SIG-M5 treated with dmso at 0.1 percent for 504 hours (cell line): Measurements from ENCODE around the gene PCNA.

Experiments used
- DNase-seq: peaks from one replicate; lab custom pipeline; 2025; ENCODE audit not compliant: unreplicated experiment; lab: John Stamatoyannopoulos, UW

The PCNA gene

DNA sequence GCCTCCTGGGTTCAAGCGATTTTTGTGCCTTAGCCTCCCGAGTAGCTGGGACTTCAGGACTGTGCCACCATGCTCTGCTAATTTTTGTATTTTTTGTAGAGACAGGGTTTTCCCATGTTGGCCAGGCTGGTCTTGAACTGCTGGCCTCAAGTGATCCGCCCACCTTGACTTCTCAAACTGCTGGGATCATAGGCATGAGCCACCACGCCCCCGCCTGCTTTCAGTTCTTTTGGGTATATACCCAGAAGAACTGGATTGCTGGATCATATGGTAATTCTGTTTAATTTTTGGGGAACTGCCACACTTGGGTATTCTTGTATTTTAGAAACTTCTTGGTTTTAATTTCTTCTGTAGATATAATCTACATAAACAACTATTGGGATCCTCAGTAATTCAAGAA is 24.1 kb upstream of the PCNA start:
- DNase-seq = no peak

DNA sequence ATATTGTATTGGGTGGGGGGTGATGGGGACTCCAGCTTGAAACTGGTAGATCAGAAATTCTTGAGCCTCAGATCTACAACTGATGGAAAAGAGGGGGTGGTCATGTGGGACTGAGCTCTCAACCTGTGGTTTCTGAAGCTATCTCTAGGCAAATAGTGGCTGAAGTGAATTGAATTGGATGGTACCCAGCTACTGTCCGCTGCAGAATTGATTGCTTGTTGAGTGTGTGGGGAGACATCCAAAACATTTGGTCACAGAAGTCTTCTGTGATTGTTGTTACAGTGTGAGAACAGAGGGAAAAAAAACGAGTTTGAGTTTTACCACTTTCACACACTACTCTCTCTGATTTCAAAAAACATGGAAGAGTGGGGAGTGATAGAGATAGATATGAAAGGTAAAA is 21.9 kb upstream of the PCNA start:
- no peak for DNase-seq

DNA sequence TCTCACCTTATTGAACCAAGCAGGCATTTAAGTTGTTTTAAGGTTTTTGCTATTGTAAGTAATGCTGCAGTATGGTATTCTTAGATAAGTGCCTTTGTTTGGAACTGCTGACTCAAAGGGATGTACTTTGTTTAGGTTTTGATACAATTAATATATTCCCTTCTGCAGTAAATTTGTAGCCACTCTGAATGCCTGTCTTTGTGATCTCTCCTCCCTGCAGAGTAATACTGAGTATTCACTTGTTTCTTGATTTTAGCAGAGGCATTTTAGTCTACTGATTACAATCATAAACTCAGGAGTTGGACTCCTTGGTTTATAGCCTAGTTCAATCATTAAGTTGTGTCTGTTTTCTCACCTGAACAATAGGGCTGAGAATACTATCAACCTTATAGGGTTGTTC is 20.4 kb upstream of the PCNA start:
- no peak for DNase-seq

DNA sequence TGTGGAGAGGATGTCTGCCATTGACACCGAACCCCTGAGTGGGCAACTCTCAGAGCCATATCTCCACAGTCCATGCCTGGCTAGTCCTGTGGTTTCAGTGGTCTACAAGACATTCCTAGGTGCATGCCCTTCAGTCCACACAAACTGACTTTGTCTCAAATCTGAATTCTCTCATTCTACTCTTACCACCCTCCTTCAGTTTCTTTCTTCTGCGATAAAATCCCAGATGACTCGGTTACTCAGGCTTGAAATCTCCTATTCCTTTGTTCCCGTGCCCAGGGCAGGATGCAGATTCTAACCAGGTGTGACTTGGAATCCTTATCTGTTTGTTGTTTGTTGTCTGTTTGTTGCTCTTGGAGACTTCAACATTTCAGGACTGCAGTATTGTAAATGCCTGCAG is 16.3 kb upstream of the PCNA start:
- DNase-seq = no peak

DNA sequence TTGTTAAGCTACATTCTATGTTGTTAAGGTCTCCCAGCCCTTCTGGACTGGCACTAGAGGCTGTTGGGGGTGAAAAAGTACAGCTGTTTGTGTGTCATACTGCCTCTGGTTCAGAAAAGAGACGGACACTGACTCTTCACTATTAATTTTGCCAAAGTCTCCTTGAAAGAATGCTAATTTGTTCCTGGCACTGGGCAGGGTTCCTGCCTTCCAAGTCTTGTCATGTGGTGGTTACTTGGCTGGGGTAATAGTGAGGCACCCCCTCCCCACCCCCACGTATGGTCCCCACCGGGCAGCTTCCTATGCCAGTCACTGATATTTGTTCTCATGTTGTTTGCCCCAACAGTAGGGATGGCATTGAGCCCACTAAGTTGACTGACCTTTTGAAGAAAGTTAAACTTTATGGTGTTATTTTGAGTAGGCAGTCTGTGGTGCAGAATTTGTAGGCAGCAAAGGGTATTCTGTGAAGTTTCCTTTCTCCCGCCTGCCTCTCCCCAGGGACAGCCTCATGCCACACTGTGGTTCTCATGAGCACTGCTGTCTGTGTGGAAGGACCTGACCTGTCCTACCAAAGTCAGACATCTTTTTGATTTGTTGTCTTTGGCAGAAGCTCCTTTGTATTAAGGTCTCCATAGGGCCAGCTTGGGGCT is 15.7 kb upstream of the PCNA start:
- no peak for DNase-seq

DNA sequence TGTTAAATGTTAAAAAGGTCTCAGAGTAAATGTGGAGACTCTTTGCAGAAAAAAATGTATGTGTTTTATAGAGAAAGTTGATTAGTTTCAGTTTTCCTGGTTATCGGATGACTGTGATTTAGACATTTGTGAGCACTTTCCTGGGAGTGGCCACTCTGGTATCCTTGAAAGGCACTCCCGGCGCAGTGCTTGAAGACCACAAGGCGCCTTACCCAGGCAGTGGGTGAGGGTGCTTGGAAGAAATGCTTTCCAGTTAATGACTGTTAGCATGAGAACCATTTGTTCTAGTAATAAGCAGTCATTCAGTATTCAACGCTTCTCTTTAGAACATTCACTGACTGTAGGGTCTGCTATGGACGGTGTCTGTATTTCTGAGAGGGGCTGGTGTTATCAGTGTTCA is 14.2 kb upstream of the PCNA start:
- DNase-seq = no peak

DNA sequence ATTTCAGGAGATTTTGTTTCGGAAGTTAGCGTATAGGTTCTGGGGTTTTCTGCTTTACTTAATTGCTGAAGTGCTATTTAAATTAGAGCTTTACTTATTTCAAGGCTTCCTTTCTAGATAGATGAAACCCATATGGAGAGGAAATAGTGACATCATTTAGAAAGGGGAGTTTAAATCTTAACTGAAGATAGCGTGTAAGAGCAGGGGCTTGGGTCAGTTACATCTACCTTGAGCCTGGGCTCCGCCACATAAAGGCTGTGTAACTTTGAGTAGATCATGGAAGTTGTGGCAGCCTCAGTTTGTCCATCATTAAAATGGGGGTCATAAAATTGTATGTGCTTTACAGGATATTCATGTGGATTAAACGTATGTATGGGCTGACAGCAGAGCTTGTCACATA is 11.7 kb upstream of the PCNA start:
- no peak for DNase-seq

DNA sequence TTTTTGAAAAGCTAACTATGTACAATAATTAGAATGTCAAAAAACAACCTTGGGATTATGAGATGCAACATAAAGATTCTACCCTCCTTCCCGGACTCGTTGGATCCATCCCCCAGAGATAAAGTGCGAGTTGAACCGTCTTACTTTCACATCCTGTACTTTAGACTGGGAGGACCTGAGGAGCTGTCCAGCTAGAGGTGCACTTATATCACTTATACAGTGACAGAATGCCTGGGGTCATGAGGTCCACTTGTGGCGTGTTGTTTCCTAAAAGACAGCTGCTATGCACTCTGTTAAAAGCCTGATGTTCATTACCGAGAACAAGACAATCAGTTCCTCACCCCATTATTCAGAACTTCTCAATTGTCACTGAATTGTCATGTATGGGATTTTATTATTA is 9.1 kb upstream of the PCNA start:
- DNase-seq = no peak

DNA sequence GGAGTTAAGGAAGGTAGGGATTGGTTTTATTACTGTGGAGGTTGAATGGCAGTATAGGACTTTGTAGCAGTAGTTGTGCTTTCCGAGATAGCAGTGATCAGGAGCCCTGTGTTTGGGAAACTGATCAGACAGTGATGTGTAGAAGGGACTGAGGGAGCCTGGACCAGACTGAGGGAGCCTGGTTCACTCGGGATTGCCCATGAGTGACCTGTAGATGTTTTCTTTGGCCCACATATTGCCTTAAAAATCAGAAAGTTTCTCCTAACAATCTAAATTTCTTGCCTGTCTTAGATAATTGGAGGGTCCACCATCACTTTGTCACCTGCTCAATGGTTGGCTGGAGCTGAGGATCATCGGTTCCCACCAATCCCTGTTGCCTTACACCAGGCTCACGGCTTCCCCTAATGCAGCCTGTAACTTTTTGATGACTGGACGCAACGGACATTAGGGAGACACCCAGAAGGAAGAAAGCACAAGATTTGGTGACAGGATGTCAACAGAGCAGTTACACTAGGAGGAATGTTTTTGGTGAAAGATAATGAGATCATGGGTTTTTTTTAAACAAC is 8.2 kb upstream of the PCNA start:
- no peak for DNase-seq

DNA sequence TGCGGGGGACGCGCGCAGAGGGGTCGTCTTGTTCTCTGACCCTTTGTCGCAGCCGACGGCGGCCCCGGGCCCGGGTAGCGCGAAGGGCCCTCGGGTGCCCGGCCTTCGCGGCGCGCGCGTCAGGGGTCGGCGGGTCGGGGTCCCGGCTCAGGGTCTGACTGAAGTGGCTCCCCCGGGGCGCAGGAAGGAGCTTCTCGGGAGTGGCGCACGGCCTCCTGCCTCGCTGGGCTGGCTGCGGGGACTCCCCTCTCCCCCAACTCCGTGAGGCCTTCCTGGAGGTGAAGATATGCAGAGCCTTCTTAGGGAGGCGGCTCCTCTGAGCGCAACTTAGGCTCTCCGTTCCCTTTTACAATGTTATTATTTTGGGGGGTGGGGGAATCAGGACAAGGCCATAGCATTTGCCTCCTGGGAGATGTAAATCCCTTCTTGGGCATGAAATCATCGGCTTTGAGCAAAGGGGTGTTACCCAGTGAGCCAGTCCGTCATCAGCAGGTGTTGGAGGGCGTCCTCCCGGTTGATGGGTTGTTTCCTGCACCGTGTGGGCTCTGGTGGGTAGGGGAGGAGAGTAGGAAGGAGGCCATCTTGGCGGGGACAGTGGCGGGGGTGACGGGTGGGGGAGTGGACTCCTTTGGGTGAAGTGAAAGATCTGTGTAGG is 7.6 kb upstream of the PCNA start:
- DNase-seq = peak; percentile 40

DNA sequence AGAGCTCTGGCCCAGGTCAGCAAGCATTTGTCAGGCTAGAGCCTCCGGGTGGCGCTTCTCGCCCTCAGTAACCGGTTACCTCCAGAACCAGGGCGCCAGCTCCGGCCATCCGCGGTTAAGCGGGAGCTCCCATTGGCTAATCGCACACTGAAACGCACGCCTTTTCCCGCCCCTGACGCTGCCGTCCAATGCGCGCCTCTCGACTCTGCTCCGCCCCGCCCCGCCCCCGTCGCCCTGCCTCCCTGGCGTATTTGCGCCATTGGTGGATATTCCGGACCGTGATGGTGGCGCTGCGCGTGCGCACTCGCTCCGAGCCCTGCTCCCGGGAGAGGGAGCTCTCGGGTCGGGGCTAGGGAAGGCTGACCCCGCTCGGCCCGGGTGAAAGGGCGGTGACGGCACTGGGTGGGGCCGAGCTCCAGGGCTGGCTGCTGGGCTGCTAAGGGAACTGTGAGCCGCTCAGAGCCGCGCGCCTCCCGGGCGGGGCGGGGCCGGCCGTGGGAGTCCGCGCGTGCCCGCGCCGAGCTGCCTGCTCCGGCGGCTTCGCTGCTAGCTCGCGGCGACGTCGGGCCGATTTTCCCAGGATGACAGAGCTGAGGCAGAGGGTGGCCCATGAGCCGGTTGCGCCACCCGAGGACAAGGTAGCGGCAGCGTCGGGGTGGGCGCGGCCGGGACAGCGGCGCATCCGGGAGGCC is 6.9 kb upstream of the PCNA start, which contains the start of gene CDS2:
TSS of gene CDS2 (plus strand) at position 497 of the 692 bp plus-strand sequence. CDS start at position 582, 85 bp downstream.
- DNase-seq = peak; percentile 99

DNA sequence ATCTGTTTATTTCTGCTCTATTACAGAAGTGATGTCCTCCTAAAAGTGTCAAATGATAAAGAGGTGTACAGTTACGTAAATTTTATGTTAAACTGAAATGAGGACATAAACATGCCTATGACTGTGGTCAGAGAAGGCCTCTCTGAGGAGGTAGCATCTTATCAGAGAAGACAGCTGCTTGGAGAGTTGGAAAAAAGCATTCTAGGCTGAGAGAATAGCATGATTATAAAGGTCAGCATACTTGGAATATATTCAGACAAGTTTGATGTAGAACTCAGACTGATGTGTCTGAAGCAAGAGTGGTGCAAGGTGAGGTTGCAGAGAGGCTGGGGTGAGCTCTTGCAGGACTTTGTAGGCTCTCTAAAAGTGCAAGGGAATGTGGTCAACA is 3.1 kb upstream of the PCNA start:
- DNase-seq = no peak

DNA sequence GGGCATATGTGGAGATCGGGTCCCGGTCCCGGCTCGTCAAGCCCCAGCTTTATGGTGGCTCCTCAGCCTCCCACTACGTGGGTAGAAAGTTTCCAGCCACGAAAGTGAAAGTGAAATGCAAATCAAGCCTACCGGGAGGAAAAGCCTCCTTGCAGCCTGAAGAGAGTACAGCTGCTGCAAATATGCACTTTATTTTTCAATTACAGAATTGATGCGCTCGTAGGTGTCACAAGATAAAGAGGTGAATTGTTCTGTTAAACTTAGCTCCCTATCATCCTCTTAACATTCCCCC is 373 bp upstream of the PCNA start:
- no peak for DNase-seq

DNA sequence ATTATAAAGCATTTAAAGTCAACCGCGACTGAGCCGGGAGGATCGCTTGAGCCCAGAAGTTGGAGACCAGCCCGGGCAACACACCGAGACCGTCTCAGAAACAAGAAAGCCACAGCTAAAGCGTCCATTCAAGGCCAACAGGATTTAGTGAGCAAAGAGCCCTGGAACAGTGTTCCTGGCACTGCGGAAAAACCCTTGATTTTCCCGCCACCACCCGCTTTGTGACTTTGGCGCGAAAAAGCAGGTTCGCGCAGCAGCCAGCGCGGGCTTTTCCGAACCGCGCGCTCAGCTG is 669 bp downstream of the PCNA start:
- no peak for DNase-seq

DNA sequence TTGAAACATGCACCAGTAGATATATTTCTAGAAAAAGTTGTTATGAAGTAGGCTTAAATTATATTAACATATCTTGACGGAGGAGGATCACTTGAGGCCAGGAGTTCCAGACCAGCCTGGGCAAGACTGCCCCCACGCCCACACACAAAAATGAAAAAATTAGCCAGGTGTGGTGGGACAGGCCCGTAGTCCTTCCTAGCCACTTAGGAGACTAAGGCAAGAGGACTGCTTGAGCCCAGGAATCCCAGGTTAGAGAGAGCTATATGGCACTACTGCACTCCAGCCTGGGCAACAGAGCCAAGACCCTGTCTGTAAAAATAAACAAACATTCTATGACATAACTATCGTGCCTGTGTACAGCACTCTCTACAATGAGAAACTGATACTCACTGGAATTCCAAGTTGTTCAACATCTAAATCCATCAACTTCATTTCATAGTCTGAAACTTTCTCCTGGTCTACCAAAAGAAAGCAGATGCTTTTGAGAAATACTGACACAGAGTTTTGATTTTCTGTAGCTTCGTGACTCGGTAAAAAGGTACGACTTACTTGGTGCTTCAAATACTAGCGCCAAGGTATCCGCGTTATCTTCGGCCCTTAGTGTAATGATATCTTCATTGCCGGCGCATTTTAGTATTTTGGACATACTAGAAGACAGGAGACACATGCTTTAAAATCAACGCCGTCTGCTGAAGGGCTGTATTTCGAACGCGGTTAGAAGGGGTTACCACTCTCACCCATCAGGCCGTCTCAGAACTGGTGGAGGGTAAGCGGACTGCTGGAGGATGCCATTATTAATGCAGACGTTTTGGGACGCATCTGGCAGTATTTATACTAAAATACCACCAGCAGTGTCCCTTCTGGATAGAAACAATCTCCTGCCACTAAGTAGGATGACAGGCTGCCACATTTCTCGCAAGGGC is 1.3 kb downstream of the PCNA start:
- DNase-seq = no peak

DNA sequence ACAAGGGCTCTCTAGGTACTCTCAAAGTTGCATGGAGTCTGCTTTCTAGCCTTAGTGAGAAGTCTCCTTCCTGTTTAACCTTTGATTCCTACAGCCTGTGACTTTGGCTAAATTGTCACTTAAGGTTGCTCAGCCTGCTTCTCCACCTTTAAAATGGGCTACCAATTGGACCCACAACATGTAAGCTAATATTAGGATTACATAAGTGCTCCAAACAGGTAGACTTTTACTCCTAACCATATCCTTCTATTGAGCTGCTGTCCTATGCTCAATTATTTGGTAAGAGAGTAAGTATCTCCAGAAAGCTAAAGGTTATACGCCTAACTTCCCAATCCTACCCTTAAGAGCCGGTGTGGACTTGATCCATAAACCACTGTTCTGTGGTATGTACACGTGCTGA is 2.9 kb downstream of the PCNA start:
- no peak for DNase-seq

DNA sequence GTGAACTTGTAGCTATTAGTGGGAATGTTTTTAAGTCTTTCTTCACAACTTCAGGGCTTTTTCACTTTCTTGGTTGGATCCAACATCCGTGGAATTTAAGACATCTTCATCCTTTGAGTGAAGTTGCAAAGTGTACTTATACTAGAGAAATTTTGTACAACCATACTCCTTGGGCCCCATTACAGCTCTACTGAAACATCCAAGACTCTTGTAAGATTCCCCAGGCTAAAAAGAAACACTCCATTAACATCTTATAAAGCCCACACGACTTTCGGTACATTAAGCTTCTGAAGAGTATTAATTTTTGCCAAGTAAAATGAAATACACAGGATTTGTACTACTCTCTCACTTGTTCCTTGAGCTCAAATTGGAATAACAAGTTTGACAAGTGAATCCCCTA is 5.4 kb downstream of the PCNA start:
- no peak for DNase-seq

DNA sequence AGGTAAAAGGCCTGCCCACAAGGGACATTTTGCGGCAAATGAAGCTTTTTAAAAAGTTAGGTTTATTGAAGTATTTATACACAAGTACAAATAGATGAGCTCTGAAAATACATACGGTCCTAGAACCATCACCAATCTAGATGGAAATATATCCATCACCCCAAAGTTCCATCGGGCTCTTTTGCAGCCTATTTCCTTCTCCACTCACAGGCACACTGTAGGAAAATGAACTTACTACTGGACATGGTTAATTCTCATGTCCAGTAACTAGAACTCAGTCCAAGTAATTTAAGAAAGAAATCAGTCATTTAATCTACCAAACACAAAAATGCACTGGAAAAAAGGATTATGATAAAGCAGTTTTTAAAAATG is 6.2 kb downstream of the PCNA start:
- no peak for DNase-seq

DNA sequence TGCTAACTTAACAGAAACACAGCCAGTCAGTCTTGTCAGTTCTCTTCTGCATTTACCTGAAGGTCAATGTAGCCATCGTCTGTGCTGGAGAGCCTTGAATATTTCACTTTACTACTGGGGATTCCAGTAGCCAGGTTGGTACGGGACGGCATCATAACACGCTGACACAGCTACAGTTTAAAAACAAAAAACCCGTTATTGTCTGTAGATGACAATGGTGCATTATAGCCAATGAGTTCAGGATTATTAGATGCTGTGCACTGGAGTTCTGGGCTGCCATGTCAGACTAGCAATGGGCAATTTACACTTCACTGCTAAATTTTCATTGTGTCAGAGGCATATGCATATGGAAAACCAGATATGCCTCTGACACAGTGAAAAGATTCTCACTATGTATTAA is 10.5 kb downstream of the PCNA start:
- no peak for DNase-seq

DNA sequence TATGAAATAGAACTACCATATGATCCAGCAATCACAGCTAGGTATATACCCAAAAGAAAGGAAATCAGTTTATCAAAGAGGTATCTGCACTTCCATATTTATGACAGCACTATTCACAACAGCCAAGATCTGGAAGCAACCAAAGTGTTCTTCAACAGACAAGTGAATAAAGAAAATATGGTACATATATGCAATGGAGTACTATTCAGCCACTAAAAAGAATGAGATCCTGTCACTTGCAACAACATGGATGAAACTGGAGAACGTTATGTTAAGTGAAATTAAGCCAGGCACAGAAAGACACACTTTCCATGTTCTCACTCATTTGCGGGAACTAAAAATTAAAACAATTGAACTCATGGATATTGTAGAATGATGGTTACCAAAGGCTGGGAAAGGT is 15.3 kb downstream of the PCNA start:
- no peak for DNase-seq

DNA sequence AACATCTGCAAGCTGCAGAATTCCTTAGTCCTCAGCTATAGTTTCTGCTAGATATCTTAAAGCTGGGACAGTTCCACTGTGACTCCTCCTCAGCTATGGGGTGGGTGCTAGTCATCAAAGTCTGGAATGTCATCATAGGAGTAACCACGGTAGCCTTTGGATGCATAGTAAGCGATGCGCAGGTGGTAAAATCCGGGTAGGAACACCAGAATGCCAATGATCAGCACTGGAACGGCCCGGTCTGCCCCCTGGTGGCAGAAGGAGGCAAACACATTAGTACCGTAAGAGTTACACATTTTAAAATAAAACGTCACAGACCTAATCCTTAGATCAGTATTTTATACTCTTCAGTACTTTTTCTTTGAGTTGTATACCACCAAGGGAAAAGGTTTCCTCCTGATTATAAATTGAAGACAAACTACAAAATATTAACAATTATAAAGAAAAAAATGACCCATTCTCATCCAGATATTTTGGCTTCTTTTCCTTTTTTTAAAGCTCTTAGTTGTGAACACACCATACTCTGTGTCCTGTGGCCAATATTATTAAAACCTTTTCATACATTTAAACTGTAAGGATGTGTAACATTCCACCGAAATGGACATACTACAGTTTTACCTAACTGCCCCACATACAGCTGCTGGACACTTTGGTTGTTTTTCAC is 18.9 kb downstream of the PCNA start:
- DNase-seq = peak; percentile 68
